Hematopoietic multipotent progenitor cell treated with erythropoietin and hydrocortisone succinate and interleukin-3 and kit ligand, for 8 days (in vitro differentiated cells): ENCODE results near the gene SEC11C.

ENCODE experiments used
- DNase-seq: peaks from one replicate; pipeline ENCODE4 v3.0.0-alpha.2; 2015

The SEC11C gene

GRCh38 chr18:59145055-59145454, 5.4 kb downstream of the SEC11C start:
- DNase-seq, result no peak

- DNase-seq, result no peak
These were observed 8.5 kb downstream of the SEC11C start for GRCh38 chr18:59148192-59148591.

GRCh38 chr18:59149007-59149406, 9.3 kb downstream of the SEC11C start:
- no peak for DNase-seq

- DNase-seq, result no peak
These were observed 9.7 kb downstream of the SEC11C start for GRCh38 chr18:59149416-59149815.

GRCh38 chr18:59150236-59150635, 10.6 kb downstream of the SEC11C start:
- no peak for DNase-seq

GRCh38 chr18:59155153-59155552, 15.5 kb downstream of the SEC11C start:
- no peak for DNase-seq

- DNase-seq, result no peak
These were observed 16.6 kb downstream of the SEC11C start for GRCh38 chr18:59156316-59156715.

GRCh38 chr18:59159265-59159664, 19.6 kb downstream of the SEC11C start:
- DNase-seq, result no peak

- no peak for DNase-seq
These were observed 20.3 kb downstream of the SEC11C start for GRCh38 chr18:59159986-59160385.

GRCh38 chr18:59172664-59173249, 33.1 kb downstream of the SEC11C start:
- no peak for DNase-seq

- no peak for DNase-seq
These were observed 37.8 kb downstream of the SEC11C start for GRCh38 chr18:59177485-59177884.

GRCh38 chr18:59180150-59180845, 40.6 kb downstream of the SEC11C start:
- DNase-seq, result no peak

- no peak for DNase-seq
These were observed 43.0 kb downstream of the SEC11C start for GRCh38 chr18:59182673-59183072.

- no peak for DNase-seq
These were observed 49.3 kb downstream of the SEC11C start for GRCh38 chr18:59189008-59189407.

GRCh38 chr18:59189746-59190145, 50.1 kb downstream of the SEC11C start:
- DNase-seq, result no peak

GRCh38 chr18:59196161-59196725, 56.6 kb downstream of the SEC11C start:
- DNase-seq, result no peak

GRCh38 chr18:59197636-59198035, 58.0 kb downstream of the SEC11C start:
- DNase-seq, result no peak

GRCh38 chr18:59198215-59198614, 58.5 kb downstream of the SEC11C start:
- DNase-seq, result no peak

- DNase-seq, result no peak
These were observed 61.1 kb downstream of the SEC11C start for GRCh38 chr18:59200787-59201186.

GRCh38 chr18:59202258-59202820, 62.7 kb downstream of the SEC11C start:
- DNase-seq, result no peak

GRCh38 chr18:59207506-59207905, 67.8 kb downstream of the SEC11C start:
- no peak for DNase-seq
